B cell (primary cell): ENCODE measurements around the gene RAP2A. TPM values are rescaled to one million over a fixed set of nuclear protein-coding genes. Genes with fewer than 3 reads are reported as not detected.

Experiments
- ATAC-seq: fragments of 200-7000 bp; cut with Tn5 transposase; one replicate; pipeline ENCODE4 v1.10.0; 2021; ENCODE audit warnings: low read depth, mild to moderate bottlenecking, moderate number of reproducible peaks, moderate library complexity
- CTCF ChIA-PET: fragments of 350-600 bp; sonication (Branson Sonifier 250); formaldehyde crosslinking; loops from one replicate; lab custom pipeline; 2021; ENCODE audit warnings: antibody characterized with exemption, inconsistent platforms; lab: Charles Lee
- POLR2A ChIA-PET: fragments of 350-600 bp; sonication (Branson Sonifier 250); formaldehyde crosslinking; loops from one replicate; lab custom pipeline; 2021; ENCODE audit warnings: antibody characterized with exemption; lab: Charles Lee
- DNase-seq: peaks from one replicate; pipeline ENCODE4 v3.0.0; 2013
- H2AFZ ChIP-seq: 2 replicates; pipeline ENCODE4 v1.6.1; 2012; ENCODE audit warnings: mild to moderate bottlenecking, low read depth, low read length; ENCODE audit not compliant: insufficient read depth, poor library complexity, severe bottlenecking
- H3K27ac ChIP-seq, 2 donors: 1 replicate in 1 of 2; 2 replicates in 1 of 2; pipeline ENCODE4 v1.5.1; 2012 to 2013; ENCODE audit warnings: low read length in 2 of 2, mild to moderate bottlenecking in 2 of 2, moderate library complexity in 1 of 2
- H3K27me3 ChIP-seq, 4 experiments: fragments of 200-600 bp in 1 of 4; sonication (generic) in 1 of 4; replicated peaks in 1 of 4; 1 replicate in 2 of 4; 2 replicates in 2 of 4; pipeline versions ENCODE4 v1.6.1 to v1.7.0; 2013 to 2016; ENCODE audit warnings: low read length in 3 of 4, mild to moderate bottlenecking in 2 of 4, mixed read lengths in 1 of 4, moderate library complexity in 1 of 4; ENCODE audit not compliant: insufficient read depth in 4 of 4, control insufficient read depth in 3 of 4; ENCODE audit errors: control extremely low read depth in 1 of 4
- H3K36me3 ChIP-seq, 2 experiments: replicated peaks in 1 of 2; 1 replicate in 1 of 2; 2 replicates in 1 of 2; pipeline versions ENCODE4 v1.6.1 to v1.7.1; 2013; ENCODE audit warnings: low read length in 1 of 2; ENCODE audit not compliant: insufficient read depth in 2 of 2, control insufficient read depth in 1 of 2; ENCODE audit errors: control extremely low read depth in 1 of 2, extremely low read depth in 1 of 2
- H3K4me1 ChIP-seq, 2 donors: fragments of 200-600 bp in 1 of 2; sonication (generic) in 1 of 2; 1 replicate in 1 of 2; 2 replicates in 1 of 2; pipeline versions ENCODE4 v1.5.1 to v1.6.1; 2013 to 2017; ENCODE audit warnings: low read length in 2 of 2; ENCODE audit not compliant: control insufficient read depth in 2 of 2, insufficient read depth in 2 of 2
- H3K4me2 ChIP-seq: replicated peaks from 2 replicates; pipeline ENCODE3; 2012; ENCODE audit warnings: mild to moderate bottlenecking, low read depth, low read length; ENCODE audit not compliant: poor library complexity, severe bottlenecking
- H3K4me3 ChIP-seq, 5 experiments: fragments of 200-600 bp in 1 of 5; sonication (generic) in 1 of 5; 1 replicate in 3 of 5; 2 replicates in 2 of 5; pipeline versions ENCODE4 v1.5.1 to v1.7.0; 2011 to 2016; ENCODE audit warnings: low read length in 4 of 5, mild to moderate bottlenecking in 4 of 5, low read depth in 2 of 5, control low read depth in 1 of 5, moderate library complexity in 1 of 5; ENCODE audit not compliant: insufficient read depth in 1 of 5; ENCODE audit errors: control extremely low read depth in 1 of 5, extremely low read depth in 1 of 5
- H3K79me2 ChIP-seq: fragments of 200-600 bp; sonication (generic); one replicate; pipeline ENCODE4 v1.6.0; 2016; ENCODE audit warnings: low read length; ENCODE audit not compliant: control insufficient read depth, insufficient read depth
- H3K9ac ChIP-seq: fragments of 200-600 bp; sonication (generic); 2 replicates; pipeline ENCODE4 v1.6.1; 2017; ENCODE audit warnings: mild to moderate bottlenecking, low read length, moderate library complexity
- H3K9me3 ChIP-seq, 3 donors: one replicate each; pipeline versions ENCODE4 v1.6.1 to v1.7.1; 2013; ENCODE audit warnings: low read length in 2 of 3; ENCODE audit not compliant: control insufficient read depth in 2 of 3, insufficient read depth in 1 of 3; ENCODE audit errors: control extremely low read depth in 1 of 3
- H4K20me1 ChIP-seq: 2 replicates; pipeline ENCODE4 v1.6.0; 2012; ENCODE audit warnings: mild to moderate bottlenecking, low read length; ENCODE audit not compliant: insufficient read depth, control insufficient read depth, poor library complexity, severe bottlenecking
- H3K27ac Mint-ChIP-seq: one replicate; pipeline ENCODE4 v1.8.0; 2021; ENCODE audit warnings: mixed read lengths
- H3K27me3 Mint-ChIP-seq: one replicate; pipeline ENCODE4 v1.8.0; 2021; ENCODE audit warnings: mixed read lengths
- H3K4me1 Mint-ChIP-seq: one replicate; pipeline ENCODE4 v1.8.0; 2021; ENCODE audit warnings: mixed read lengths
- H3K4me3 Mint-ChIP-seq: one replicate; pipeline ENCODE4 v1.8.0; 2021; ENCODE audit warnings: mixed read lengths
- H3K9me3 Mint-ChIP-seq: one replicate; pipeline ENCODE4 v1.8.0; 2022; ENCODE audit warnings: mixed read lengths; ENCODE audit not compliant: insufficient read depth
- EZH2 ChIP-seq: IDR thresholded peaks from 2 replicates; pipeline ENCODE4 v1.6.1; 2012; ENCODE audit warnings: borderline replicate concordance, low read depth, mild to moderate bottlenecking, moderate library complexity, low read length; ENCODE audit not compliant: insufficient read depth, poor library complexity, severe bottlenecking
- WGBS: methylation state at CpG from one replicate; pipeline ENCODE4 v1.1.5; 2013; ENCODE audit warnings: missing lambda C conversion rate; ENCODE audit not compliant: insufficient coverage; 5-methylcytosine and 5-hydroxymethylcytosine counted together
- intact Hi-C: fragments of 100-400 bp; cut with micrococcal nuclease; formaldehyde crosslinking; loops from one replicate; pipeline ENCODE4 v1.10.0; 2022
- polyA plus RNA-seq: library from polyadenylated mRNA; depleted of rRNA; stranded (reverse); fragments of >200 nt; gene quantifications from 2 replicates; pipeline ENCODE4 v1.2.3, GENCODE V29; 2012
- total RNA-seq, 2 donors: library from RNA; stranded (reverse); fragments of 120-200 nt in 1 of 2; gene quantifications; 1 replicate in 1 of 2; 2 replicates in 1 of 2; pipeline versions ENCODE4 v1.2.3 to v1.2.4, GENCODE V29; 2013 to 2022
- TF ChIP-seq, protein P1 (sequence below): fragments of 200-600 bp; IDR thresholded peaks from one replicate; pipeline ENCODE4 v1.8.0; 2022; ENCODE audit warnings: antibody characterized with exemption, mild to moderate bottlenecking

The RAP2A gene
- total and polyA plus RNA-seq, 2 donors (not counting 1 experiment from before 2014, with no cell fraction given): 2.1 to 24.1 TPM

DNA sequence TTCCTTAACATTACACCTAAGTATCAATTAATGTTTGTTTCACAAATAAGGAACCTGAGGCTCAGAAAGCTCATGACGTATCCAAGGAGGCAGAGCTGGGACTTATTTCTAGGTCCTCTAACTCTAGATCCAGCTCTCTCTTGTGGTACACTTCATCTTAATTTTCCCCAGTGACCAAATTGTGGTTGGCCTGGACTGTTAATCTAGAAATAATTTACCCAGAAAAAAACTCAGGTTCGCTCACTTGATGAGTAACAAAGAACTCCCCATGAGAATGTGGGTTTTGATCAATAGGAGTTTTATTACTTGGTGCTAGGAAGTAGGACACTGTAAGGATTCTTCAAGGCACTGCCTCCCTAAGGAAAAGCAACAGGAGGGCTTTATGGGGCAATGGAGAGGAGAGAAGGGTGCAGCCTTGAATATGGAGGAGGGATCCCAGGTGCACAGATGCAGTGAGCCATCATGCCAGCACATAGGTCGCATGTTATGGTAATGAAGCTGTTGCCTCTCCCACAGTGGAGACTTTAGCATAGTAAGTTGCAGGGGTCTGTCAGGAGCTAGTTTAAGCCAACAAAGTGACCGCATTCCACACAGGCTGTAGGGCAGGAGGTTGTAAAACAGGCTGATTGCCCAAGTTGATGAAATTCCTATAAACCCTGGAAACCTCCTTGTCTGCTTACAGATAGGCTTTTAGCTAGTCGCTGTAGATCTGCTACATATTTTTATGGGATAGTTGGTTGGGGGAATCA is 14.7 kb downstream of the RAP2A start:
- Histone ChIP-seq H4K20me1 (no peaks in the 10 kb centered on the region), H3K9ac (no peak overlapping the region), H3K4me1 (no peaks in the 10 kb centered on the region), H3K27me3 (no peaks in the 10 kb centered on the region), H3K4me3 (no peak overlapping the region), H3K9me3 (peaks cover 0 to 2% (median 0%) of the 10 kb centered on the region in 3 donors), H3K79me2 (peaks cover 5% of the 10 kb centered on the region), H3K27ac (no peak overlapping the region), H3K4me2 (no peak overlapping the region), H3K36me3 (peaks cover 0 to 3% of the 10 kb centered on the region in 2 experiments), H2AFZ (no peak overlapping the region)
- intact Hi-C loops: no loop called here
- ChIA-PET POLR2A (interaction anchor here (0.6 kb wide), 1 partner anchor 11 kb away, joined by 3 read pairs; no protein-coding TSS in a partner anchor), CTCF (interaction anchor here (1.5 kb wide), 1 partner anchor 12 kb away, joined by 3 read pairs; no protein-coding TSS in a partner anchor)
- Mint-ChIP-seq H3K27me3 (no peaks in the 10 kb centered on the region), H3K9me3 (peaks cover under 1% of the 10 kb centered on the region), H3K4me3 (no peak overlapping the region), H3K27ac (no peak overlapping the region), H3K4me1 (peaks cover 2% of the 10 kb centered on the region)
- DNase-seq (no peak), ATAC-seq (no peak)
- TF ChIP-seq, protein P1, sequence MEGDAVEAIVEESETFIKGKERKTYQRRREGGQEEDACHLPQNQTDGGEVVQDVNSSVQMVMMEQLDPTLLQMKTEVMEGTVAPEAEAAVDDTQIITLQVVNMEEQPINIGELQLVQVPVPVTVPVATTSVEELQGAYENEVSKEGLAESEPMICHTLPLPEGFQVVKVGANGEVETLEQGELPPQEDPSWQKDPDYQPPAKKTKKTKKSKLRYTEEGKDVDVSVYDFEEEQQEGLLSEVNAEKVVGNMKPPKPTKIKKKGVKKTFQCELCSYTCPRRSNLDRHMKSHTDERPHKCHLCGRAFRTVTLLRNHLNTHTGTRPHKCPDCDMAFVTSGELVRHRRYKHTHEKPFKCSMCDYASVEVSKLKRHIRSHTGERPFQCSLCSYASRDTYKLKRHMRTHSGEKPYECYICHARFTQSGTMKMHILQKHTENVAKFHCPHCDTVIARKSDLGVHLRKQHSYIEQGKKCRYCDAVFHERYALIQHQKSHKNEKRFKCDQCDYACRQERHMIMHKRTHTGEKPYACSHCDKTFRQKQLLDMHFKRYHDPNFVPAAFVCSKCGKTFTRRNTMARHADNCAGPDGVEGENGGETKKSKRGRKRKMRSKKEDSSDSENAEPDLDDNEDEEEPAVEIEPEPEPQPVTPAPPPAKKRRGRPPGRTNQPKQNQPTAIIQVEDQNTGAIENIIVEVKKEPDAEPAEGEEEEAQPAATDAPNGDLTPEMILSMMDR: no peak
- no peak for TF ChIP-seq EZH2
- 98% methylated on average over 4 of the region's 5 CpGs for WGBS

DNA sequence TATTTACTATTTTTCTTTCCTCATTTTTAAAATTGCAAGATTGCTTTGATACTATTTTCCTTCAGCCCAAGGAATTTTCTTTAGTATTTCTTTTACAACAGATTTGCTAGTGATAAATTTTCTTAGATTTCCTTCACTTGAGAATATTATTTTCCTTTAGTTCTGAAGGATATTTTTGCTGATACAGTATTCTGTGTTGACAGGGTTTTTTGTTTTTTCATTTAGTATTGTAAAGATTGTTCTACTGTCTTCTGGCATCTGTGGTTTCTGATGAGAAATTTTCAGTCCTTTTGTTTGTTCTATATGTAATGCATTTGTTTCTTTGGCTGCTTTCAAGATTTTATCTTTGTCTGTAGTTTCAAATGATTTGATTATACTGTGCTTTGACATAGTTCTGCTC is 20.7 kb downstream of the RAP2A start:
- Mint-ChIP-seq H3K4me1 (peaks cover 9% of the 10 kb centered on the region), H3K9me3 (peaks cover 10% of the 10 kb centered on the region), H3K27ac (no peak overlapping the region), H3K27me3 (no peaks in the 10 kb centered on the region), H3K4me3 (no peak overlapping the region)
- no peaks in the 10 kb centered on the region for H4K20me1 ChIP-seq
- H3K27ac ChIP-seq: no peak overlapping the region
- H3K4me1 ChIP-seq: peaks cover 8 to 9% of the 10 kb centered on the region in 2 donors
- intact Hi-C loops: no loop called here
- DNase-seq (no peak), ATAC-seq (no peak)
- POLR2A ChIA-PET: no interaction called here
- peaks cover 18% of the 10 kb centered on the region for H3K79me2 ChIP-seq
- peaks cover 0 to 8% (median 5%) of the 10 kb centered on the region in 3 donors for H3K9me3 ChIP-seq
- H3K27me3 ChIP-seq: no peaks in the 10 kb centered on the region
- TF ChIP-seq, protein P1: no peak
- no peak for TF ChIP-seq EZH2
- no peak overlapping the region for H3K9ac ChIP-seq
- no peak overlapping the region for H3K4me2 ChIP-seq
- H2AFZ ChIP-seq: no peak overlapping the region
- CTCF ChIA-PET: no interaction called here
- H3K4me3 ChIP-seq: no peak overlapping the region
- peaks cover 0 to 8% of the 10 kb centered on the region in 2 experiments for H3K36me3 ChIP-seq
